GM20000 (cell line): Measurements from ENCODE around the gene MAPKBP1.

Experiments
- DNase-seq: peaks from one replicate; pipeline ENCODE4 v3.0.0; 2012; ENCODE audit warnings: low spot score
- CTCF ChIP-seq: IDR thresholded peaks from 2 replicates; pipeline ENCODE4 v1.5.1; 2012; ENCODE audit warnings: mild to moderate bottlenecking, control low read depth; ENCODE audit errors: extremely low read depth, missing control alignments

Gene MAPKBP1

GRCh38 chr15:41801850-41802455 lies 27.7 kb downstream of the MAPKBP1 start:
- no peak for DNase-seq
- no peak for TF ChIP-seq CTCF

- DNase-seq = no peak
- no peak for TF ChIP-seq CTCF
Measured at GRCh38 chr15:41804361-41804760, 30.1 kb downstream of the MAPKBP1 start.

- DNase-seq = no peak
- no peak for TF ChIP-seq CTCF
Measured at GRCh38 chr15:41804916-41805666, 30.8 kb downstream of the MAPKBP1 start.

GRCh38 chr15:41805711-41806110 lies 31.4 kb downstream of the MAPKBP1 start:
- no peak for TF ChIP-seq CTCF
- no peak for DNase-seq

GRCh38 chr15:41806291-41807181 lies 32.3 kb downstream of the MAPKBP1 start:
- TF ChIP-seq CTCF = no peak
- no peak for DNase-seq

GRCh38 chr15:41809121-41809520 lies 34.8 kb downstream of the MAPKBP1 start:
- no peak for DNase-seq
- TF ChIP-seq CTCF = no peak

- no peak for TF ChIP-seq CTCF
- no peak for DNase-seq
Measured at GRCh38 chr15:41809526-41810220, 35.4 kb downstream of the MAPKBP1 start.
